GM19025 (cell line): ENCODE results near the gene GET4.

ENCODE experiments used
- ATAC-seq: cut with Tn5 transposase; IDR thresholded peaks from one replicate; pipeline ENCODE4 v1.9.1; 2021; ENCODE audit warnings: mild to moderate bottlenecking, low read depth, moderate library complexity; ENCODE audit not compliant: unreplicated experiment

The GET4 gene

DNA sequence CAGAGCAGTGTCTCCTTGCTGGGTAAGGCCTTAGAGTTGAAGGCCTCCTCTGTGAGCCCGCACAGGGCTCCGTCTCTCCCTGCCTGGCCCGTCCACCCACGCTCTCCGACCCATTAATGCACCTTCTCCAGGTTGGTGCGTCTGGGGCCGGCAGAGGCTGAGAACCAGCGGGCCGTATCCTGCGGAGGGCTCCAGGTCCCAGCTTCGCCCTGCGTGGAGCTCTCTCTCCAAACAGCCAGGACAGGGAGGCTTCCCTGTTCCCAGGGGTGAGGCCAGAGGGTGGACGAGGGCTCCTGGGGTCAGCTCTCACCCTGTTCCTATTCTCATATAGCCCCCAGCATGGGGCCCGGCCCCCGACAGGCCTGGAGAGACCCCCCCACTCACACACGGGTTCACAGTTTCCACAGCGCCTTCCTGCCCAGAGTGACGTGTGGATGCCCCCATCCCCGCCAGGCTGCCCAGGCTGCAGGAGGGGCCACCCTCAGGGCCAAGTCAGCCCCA lies 34.6 kb downstream of the GET4 start:
- ATAC-seq, result no peak

DNA sequence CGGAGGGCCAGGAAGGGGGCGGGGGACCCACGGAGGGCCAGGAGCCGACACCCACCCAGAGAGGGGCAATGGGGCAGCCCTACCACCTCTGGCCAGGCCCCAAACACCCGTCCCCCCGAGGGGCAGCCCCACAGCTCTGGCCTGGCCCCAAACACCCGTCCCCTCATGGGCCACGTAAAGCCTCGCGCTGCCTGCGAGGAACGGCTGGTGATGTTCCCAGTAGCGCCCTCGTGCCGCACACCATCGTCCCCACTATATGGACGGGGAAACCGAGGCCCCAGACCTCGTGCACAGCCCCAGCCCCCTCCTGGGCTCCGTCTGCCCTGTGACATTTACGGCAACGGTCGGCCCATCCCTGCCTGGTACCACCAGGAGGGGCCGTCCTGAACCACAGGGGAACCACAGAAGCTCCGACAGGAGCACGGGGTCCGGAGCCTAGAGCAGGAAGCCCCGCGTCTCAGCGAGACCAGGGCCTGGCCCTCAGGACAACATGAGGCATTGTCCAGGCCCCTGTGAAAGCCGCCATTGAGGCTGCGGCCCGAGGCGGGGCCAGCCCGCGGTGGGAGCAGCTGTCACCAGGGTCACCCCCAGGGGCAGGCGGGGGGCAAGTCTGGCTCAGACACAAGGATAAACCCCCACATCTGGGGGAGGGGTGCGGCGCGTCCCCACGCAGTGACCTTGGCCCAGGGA lies 35.6 kb downstream of the GET4 start:
- no peak for ATAC-seq

DNA sequence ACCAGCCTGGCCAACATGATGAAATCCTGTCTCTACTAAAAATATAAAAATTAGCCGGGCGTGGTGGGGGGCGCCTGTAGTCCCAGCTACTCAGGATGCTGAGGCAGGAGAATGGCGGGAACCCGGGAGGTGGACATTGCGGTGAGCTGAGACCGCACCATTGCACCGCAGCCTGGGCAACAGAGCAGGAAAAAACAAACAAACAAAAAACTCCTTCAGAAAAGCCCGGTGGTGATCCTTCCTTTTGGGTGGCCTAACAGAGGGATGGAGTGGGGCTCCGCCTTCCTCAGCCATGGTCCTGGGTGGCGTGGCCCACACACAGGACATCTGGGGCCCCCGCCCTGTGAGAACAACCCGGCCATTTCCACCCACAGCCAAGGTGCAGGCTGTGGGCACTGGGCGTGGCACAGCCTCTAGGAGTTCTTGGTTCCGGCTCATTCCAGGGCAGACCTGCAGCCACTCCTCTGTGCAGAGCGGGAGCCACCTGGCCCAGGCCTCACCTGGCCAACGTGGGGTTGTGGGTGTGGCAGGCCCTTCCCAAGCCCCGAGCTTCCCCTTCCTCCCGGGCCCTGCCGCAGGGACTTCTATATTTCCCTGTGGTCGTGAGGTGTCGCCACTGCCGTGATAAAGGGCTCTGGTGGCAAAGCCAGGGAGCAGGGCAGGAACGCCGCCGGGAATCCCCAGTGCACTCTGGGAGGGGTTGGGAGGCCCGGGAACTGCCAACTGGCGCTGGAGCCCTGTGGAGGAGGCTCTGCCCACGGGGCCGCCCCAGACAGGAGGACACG lies 37.6 kb downstream of the GET4 start:
- ATAC-seq, result no peak

DNA sequence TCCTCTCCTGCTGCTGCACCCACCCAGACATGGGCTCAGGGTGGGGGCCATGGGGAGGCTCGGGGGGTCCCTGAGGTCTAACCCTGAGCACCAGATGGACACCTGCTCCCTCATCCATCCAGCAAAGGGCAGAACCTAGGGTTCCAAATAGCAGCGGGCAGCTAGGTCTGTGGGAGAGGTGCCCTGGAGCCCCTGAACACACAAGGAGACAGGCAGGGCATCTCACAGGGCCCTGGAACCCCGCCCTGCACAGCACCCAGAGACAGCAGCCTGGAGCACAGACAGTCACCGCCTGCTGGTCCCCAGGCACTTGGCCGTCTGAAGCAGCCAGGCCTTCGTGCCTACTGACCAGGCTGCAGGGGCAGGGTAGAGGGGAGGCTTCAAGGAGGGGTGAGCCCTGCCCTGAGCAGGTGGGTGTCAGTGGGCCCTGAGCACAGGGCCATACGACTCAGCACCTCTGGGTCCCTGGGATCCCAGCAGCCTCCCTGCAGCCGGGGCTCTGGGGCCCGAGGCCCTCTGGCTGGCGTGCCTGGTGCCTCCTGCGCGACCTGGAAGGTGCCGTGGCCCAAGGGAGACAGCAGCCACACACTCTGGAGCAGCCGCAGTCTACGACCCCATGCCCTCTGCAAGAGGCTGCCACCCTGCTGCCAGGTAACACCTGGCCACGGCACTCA lies 38.3 kb downstream of the GET4 start:
- ATAC-seq, result no peak

DNA sequence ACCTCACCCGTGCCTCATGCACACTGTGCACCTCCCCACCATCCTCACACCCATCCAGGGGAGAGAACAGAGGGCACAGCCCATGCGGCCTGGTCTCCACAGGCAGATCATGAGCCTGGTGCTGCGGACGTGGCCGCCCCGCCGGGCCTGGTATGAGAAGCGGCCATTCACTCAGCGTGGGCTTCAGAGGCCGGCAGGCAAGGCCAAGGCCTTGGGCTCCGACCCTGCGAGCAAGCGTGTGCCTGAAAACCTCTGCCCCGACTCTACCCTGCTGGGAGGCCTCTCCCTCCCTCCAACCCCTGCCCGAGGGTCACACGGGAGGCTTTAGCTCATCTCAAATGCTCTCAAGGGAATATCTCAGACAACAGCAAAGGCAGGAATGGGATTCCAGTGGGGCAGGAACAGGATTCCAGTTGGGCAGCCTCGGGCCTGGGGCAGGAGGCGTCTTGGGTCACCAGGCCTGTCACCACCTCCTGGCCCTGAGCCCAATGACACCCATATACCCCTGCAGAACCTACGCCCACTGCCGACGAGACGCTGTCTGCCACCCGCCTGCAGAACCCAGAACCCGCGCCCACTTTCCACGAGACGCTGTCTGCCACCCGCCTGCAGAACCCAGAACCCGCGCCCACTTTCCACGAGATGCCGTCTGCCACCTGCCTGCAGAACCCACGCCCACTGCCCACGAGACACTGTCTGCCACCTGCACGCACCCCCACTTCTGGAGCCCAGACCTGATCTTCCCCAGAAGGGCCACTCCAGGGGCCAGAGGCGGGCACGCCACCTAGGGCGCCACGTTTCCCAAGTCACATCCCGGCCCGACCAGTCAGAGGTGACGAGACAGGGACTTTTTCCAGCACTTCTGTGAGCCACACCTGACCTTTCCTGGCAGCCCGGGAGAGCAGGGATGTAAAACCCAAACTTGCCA lies 39.2 kb downstream of the GET4 start:
- ATAC-seq, result no peak

DNA sequence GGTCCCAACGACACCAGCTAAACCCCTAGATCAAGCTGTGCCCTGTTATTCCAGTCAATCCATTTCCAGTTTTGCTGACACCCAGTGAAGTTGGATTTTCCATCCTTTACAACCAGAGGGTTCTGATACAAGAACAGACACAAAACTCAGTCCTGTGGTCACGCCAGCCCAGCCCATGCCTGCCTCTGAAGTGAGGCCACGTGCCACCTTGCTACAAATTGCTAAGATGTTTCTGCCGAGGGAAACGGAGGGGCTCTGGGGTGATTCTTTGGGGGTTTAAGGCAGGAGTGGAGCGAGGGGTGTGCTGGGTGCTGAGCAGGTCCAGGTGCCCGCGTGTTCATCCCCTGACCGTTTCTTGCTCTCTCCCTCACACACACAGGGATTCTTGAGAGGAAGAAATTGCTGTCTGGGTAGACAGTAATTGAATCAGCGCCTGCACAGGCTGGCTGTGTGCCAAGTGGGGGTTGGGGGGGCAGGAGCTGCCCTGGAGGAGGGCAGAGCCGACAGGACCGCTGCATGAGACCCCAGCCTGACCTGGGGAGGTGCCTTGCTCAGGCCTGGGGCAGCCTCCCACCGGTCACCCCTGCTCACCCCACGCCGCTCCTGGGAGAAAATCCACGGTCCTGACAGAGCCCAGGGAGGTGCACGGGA lies 40.1 kb downstream of the GET4 start:
- no peak for ATAC-seq

DNA sequence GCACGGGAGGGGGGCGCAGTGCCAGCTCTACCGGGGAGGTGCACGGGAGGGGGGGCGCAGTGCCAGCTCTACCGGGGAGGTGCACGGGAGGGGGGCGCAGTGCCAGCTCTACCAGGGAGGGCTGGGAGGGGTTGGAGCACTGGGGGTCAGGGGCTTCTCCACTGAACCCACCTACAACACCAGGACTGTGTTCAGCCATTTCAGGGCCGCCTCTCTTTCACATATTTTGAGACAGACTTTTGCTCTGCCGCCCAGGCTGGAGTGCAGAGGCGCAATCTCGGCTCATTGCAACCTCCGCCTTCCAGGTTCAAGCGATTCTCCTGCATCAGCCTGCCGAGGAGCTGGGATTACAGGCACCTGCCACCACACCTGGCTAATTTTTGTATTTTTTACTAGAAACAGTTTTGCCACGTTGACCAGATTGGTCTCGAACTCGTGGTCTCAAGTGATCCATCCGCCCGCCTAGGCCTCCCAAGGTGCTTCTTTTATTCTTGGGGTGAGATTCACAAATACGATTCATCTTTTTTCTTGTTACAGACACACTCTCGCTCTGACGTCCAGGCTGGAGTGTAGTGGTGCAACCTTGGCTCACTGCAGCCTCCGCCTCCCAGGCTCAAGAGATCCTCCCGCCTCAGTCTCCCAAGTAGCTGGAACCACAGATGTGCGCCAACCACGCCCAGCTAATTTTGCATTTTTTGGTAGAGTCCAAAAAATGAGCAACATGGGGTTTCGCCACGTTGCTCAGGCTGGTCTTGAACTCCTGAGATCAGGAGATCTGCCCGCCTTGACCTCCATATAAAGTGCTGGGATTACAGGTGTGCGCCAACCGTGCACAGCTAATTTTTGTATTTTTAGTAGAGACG lies 41.1 kb downstream of the GET4 start:
- ATAC-seq, result no peak

DNA sequence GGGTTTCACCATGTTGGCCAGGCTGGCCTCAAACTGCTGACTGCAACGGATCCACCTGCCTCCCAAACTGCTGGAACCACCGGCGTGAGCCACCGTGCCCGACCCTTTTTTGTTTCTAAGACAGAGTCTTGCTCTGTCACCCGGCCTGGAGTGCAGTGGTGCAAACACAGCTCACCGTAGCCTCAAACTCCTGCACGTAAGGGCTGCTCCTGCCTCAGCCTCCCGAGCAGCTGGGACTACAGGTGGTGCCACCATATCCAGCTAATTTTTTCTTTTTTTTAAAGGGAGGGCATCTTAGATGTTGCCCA lies 41.7 kb downstream of the GET4 start:
- ATAC-seq, result no peak

DNA sequence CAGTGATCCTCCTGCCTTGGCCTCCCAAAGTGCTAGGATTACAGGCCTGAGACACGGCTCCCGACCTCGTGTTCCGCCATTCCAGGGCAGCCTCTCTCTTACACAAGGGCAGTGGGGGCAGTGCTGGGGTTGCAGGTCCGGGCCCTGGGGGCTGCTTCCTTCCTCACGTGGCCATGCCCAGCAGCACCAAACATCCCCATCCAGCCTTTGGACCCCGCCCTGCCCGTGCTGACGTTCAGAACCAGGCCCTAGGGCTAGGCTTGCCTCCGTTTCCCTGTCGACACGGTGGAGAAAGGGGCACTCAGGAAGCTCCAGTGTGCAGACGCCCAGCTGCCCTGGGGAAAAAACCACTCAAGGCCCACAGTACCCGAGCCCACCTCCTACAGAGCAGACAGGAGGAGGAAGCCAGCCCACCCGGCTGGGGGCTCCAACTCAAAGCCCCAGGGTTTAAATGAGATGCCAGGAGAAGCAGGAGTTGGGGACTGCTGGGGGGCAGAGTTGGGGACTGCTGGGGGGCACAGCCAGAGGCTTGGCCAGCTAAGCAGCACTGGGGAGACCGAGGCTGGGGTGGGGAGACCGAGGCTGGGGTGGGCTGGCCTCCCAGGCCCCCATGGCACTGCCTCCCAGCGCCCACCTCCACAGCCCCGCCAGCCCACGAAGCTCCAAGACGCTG lies 42.2 kb downstream of the GET4 start:
- no peak for ATAC-seq

DNA sequence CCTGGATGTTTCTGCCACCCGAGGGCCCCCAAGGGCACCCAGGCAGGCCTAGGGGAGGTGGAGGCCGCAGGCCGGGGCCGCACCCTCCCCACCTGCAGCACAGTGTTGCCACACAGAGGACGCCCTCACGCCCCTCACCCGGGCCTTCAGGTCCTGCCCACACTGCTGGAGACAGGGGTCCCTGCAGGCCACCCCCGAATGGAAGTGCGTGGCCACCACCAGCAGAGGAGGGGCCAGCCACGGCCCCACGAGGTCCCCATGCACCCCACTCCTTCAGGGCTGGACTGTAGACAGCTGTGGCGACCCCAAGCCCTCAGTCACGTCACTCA lies 42.7 kb downstream of the GET4 start:
- ATAC-seq, result no peak

DNA sequence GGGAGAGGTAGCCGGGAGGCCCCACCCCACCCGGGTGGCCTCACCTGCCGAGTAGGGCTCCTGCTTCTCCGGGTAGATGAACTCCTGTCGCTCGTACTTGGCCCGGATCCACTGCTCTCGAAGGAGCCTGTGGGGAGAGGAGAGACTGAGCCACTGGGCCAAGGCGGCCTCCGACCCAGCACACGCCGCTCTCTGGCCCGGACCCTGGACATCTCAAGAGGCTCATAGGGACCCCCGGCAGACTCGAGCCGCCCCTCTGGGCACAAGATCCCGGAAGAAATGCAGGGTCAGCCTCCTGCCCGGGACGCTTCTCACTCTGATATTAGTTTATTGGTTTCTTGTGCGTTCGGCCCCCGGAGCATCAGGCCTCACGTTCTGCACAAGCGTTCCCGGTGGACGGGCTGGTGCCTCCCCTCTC lies 43.6 kb downstream of the GET4 start:
- ATAC-seq, result no peak

DNA sequence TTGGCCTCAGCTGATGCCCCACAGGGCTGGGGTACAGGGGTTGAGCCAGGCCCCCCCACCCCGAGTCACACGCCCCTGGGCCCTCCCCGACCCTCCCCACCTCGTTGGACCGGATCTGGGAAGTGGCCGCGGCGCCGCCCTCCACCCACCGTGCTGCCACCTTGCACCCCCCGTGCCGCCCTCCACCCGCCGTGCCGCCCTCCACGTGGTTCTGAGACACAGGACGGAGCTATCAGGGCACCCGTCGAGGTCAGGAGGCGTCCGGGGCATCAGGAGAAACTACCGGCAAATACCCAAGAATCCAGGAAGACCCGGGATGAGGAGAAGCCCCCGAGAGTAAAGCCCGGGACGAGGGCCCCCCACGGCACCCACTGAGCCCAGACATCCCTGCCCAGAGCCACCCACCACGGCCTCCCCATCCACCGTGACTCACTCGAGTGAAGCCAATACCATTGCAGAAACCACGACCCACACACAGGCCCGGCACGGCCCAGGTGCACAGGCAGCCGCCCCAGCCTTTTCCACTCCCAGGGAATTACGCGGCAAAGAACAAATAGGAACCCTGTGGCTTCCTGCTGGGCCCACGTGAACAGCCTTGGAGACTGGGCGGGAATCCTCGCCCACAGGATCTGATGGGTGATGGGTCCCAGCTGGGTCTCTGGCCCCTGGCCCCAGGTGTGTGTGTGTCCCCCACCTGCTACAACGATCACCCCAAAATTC lies 44.2 kb downstream of the GET4 start:
- ATAC-seq, result no peak

DNA sequence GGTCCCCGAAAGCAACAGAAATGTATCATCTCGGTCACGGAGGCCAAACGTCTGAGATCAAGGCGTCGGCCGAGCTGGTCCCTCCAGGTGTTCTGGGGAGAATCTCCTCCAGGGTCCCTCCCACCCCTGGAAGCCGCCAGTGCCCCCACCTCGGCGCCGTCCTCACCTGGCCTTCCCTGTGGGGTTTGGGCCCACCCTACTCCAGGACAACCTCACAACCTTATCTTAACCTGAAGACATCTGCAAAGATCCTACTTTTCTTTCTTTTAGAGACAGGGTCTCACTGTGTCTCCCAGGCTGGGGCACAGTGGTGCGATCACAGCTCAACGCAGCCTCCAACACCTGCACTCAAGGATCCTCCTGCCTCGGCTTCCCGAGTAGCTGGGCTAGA lies 44.7 kb downstream of the GET4 start:
- no peak for ATAC-seq

DNA sequence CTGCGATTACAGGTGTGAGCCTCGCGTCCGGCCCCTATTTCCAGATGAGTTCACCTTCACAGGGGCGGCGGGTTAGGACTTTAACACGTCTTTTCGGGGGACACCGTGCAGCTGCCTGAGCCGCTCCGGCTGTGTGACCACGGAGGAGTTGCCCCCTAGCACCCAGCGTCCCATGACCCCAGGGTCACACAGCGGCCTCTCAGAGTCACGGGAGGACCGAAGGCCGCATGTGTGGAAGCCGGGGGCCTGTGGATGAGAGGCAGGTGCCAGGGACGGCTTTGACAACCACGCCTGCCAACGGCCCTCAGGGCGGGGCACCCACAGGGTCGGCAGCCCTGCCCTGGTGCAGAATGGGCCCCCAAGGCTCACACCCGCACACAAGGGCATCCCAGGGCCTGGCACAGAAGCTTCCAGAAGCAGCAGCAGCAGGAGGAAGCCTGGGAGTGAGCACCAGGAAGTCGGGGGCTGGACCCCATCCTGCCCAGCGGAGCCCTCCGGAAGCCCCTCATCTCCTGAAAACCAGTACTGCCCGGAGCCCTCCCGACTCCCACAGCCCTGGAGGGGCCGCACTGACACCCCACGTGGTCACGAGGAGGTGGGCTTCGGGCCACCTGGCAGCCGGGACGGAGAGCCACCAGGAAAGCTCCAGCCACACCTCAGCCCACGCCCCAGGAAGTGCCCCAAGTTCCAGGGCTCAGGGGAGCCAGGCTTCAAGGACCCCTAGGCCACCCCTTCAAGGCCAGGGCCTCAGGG lies 45.4 kb downstream of the GET4 start:
- ATAC-seq, result no peak

DNA sequence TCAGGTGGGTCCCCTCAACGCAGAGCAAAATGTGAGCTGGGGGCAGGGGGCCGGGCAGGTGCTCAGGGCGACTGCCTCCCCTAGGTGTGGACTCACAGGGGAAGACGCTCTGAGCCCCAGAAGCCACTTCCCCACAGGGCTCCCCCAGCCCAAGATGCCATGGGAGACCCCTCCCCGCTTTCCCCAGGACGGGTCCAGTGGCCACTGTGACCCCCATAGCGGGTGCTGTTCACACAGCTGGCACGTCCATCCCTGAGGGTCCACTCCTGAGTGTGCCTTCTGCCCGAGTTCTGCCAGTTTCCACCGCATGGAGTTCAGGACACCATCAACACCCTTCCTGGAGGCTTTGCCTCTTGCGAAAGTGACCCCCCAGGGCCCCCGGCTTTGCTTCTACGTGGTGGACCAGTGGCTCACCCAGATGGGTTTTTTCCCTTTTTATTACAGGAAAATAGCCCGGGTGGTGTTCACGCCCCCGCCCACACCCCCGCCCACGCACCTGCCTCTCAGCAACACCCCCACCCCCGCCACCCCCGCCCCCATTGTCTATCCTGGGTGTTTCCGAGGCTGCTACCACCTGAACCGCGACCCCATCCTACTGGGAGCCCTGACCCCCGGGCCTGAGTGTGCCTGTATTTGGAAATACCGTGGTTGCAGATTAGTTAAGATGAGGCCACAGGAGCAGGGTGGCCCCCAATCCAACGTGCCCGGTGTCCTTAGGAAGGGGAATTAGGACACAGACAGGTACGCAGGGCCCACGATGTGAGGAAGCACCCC lies 46.2 kb downstream of the GET4 start:
- no peak for ATAC-seq

DNA sequence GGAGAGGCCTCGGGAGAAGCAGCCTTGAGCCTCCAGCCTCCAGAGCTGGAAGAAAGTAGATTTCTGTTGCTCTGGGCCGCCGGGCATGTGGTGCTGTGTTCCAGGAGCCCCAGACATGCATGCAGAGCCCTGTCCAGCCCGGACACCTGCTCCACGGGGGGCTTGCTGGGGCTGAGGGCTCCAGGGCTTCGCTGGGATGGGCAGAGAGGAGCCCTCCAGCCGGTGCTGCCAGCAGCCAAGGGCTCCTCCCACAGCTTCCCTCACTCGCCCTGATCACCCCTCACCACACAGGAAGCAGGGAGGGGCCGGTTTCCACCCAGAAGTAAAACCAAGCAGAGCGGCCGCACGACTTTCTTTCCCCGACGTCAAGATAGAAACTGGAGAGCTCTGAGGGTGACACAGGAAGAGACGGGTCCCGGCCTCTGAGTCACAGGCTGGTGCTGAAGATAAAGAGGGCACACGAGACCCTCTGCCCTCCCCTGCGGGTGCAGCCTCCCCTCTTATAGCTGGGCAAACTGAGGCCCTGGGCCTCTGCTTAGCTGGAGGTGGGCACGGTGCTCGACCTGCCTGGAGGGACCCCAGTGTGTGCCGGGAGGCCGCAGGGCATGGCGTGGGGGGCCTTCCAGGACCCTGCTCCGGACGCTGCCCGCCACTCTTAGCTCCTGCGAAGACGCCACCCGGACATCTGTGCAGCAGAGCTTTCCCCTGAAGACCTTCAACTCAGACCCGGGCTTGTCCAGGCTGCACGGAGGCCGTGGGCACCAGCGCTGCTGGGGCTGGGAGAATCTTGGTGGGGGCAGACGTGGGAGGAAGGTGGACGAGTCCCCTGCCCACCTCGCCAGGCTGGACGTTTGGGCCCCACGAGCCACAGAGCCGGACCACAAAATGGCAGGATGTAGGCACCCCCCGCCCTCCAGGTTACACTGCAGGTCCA lies 47.0 kb downstream of the GET4 start:
- ATAC-seq, result peak; percentile 62
